ENCODE data around the gene SCN10A. TPM values are rescaled to one million over a fixed set of nuclear protein-coding genes. Genes with fewer than 3 reads are reported as not detected.

The SCN10A gene
- polyA plus RNA-seq, 1 donor = not detected

DNA sequence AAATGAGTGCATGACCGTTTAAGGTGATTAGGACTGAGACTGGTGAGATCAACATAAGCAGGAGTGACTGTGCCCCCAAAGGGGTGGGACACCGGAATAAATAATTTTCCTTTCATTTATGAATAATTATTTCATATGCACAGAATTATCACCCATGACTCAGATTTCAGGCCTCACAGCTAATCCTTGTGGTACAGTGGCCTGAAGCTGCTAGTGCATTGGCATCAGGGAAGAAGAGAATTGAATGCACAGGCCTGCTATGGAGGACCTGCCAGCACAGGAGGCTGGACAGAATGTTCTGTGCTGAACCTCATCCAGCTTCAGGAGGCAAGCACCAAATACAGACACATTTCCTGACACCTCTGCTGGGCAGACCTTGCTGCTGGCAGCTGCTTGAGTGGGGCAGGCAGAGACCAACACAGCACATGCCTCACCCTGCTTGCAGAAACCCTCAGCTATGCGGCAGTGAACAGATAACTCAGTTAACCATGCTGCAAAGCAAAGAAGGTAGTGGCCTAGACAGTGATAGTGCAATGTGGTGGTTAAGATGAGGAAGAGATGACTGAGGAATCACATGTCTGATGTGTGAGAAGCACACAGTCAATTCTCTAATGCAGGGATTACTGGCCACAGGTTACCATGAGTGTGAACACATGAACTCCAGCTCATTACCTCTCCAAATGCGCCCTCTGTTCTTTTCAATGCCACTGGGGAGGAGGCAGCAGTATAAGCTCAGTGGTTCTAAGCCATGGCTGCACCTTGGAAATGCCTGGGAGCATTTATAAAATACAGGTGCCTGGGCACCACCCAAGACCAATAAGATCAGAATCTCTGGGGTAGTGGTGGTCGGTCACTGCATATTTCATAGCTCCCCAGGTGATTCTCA, 98.4 kb downstream of the SCN10A start:
- DNase-seq = no peak

DNA sequence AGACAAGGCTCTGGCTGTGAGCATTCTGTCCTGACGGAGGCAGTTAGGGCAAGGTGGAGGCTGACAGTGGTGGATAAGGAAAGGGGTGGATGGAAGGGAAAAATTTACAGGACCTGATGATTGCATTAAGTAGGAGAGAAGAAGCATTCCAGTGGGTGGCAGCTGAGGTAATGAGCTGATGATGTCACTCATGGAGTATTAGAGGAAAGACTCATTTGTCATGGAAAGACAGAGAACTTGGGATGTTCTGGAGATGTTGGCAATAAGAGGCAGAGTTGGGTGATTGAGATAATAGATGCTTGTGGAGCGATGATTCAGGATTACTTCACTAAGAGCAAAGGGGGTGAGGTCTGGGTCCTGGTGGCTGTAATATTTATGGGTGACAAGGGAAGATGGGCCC, 102.9 kb downstream of the SCN10A start:
- no peak for DNase-seq

DNA sequence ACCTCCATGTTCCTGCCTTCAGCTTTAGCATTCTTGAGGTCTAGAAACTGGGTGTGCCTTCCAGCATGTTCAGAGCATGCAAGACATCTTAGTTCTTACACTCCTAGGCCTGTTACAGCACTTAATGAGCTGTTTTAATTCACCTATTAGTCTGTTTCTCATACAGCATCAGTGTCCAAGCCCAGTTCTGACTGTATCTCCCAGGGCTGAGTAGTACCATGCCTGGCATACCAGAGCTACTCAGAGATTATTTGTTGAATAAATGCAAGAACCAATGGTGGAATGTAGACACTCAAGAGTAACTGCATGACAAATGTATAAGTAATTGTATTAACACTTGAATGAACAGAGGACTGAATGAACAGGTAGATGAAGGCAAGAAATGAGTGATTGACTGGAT, 104.7 kb downstream of the SCN10A start:
- DNase-seq = no peak

DNA sequence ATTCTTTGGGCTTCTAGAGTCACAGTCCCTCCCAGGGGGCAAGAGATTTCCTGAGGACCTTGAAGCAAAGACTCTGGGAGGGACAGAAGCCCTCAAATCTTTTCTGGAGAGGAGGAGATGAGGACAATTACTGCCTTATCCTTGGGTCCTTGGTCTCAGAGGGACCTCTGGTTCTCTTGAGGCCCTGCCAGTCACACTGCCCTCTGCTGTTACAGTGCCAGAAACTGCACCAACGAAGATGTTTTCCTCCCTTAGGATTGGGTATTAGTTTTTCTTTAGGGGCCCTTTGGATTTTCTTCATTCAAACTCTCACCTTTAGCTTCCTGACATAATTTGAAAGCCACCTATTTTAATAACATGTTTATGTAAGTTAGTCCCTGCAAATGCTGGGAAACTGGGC, 108.3 kb downstream of the SCN10A start:
- no peak for DNase-seq

DNA sequence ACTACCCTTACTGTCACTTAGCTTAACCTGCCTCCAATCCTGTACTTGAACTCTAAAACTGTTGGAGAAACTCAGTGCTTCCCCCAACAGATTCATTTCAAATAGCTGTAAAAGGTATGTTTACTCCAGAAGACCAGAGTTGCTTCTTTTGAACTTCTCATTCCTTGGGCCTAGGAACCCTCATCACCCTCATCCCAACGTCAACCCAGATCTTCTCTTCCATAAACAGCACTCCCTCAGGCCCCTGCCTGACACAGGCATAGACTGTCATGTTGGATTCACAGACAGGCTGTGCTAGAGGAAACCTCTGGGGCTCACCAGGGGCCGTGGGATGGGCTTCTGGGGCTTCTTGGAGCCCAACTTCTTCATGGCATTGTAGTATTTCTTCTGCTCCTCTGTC, 109.1 kb downstream of the SCN10A start:
- DNase-seq = no peak

DNA sequence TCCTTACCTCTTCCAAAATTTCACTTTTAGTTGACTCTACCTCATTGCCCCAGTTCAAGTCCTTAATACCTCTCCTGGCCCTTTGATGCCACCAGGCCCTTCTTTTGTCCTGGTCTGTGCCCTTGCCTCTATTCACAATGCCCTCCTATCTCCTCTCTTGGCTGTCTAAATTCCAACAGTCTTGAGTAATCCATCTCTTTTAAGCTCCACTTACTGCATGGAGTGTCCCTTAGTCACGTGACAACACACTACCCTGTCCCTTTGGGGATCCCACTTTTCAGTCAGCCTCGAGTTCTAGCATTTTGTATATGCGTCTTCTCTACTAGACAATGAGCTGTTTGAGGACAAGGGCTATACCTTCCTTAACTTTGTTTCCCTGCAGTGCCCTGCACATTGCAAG, 113.8 kb downstream of the SCN10A start:
- DNase-seq = no peak

DNA sequence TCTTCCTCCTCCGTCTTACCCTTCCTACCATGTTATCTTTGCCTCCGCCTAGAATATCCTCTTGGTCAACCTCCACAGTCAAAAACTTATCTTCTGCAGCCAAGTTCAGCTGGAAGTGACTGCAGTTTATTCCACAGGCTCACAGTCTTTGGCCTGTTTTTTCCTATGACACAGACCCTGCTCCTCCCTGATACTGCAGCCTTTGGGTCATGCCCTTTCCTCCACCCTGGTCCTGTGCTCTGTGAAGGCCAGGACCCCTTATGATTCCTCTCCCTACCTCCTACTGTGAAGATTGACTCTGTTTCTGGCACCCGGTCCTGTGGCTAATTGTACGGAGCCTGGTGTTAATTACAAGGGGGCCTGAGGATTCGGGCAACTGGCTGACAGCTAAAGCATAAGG, 117.3 kb downstream of the SCN10A start:
- no peak for DNase-seq

DNA sequence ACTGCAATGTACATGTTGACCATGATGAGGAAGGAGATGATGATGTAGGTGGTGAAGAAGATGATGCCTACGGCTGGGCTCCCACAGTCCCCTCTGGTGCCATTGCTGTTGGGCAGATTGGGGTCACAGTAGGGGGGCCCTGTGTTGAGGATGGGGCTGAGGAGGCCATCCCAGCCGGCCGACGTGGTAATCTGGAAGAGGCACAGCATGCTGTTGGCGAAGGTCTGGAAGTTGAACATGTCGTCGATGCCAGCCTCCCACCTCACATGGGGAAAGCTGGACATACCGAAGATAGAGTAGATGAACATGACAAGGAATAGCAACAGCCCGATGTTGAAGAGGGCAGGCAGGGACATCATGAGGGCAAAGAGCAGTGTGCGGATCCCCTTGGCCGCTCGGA, 118.0 kb downstream of the SCN10A start:
- no peak for DNase-seq

DNA sequence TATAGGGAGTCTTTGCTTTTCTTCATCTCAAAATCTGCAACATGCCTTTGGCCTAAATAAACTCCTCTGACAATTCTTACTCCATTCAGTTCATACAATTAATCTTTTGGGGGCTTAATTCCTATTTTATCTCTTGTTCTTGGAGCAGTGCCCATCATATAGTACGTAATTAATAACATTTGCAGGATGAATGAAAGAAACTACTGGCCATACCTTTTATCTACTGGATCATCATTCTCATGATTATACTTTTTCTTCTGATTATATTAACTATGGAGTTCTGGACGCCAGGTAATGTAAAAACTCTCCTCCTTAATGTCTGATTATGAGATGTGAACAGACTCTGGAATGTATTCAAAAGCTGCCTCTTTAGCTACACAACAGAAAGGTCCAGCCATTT, 120.0 kb downstream of the SCN10A start:
- DNase-seq = no peak

DNA sequence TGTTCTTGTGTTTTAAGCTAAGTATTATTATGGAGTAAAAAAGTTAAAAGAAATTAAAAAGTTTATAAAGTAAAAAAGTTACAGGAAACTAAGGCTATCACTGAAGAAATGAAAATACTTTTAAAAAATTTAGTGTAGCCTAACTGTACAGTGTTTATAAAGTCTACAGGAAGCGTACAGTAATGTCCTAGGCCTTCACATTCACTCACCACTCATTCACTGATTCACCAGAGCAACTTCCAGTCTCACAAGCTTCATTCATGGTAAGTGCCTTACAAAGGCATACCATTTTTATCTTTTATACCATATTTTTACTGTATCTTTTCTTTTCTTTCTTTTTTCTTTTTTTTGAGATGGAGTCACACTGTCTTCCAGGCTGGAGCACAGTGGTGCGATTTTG, 125.8 kb downstream of the SCN10A start:
- no peak for DNase-seq

DNA sequence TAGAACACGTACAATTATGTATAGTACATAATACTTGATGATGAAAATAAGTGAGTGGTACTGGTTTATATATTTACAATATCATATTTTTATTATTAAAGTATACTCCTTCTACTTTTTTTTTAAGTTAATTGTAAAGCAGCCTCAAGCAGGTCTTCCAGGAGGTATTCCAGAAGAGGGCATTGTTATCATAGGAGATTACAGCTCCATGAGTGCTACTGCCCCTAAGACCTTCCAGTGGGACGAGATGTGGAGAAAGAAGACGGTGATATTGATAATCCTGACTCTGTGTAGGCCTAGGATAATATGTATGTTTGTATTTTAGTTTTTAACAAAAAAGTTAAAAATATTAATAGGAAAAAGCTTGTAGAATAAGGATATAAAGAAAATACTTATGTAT, 126.2 kb downstream of the SCN10A start:
- DNase-seq = no peak

DNA sequence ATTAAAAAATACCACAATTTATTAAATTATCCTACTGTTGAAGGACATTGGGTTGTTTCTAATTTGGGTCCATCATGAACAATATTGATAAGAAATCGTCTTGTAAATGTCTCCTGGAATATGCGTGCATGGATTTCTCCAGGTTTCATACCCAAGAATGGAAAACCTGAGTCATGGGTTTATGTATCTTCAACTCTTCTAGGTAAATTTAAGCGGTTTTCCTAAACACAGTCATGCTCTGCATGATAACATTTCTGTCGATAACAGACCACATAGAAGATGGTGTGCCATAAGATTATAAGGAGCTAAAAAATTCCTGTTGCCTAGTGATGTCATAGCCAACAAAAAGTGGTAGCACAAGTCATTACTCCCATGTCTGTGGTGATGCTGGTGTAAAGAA, 126.7 kb downstream of the SCN10A start:
- DNase-seq = no peak

DNA sequence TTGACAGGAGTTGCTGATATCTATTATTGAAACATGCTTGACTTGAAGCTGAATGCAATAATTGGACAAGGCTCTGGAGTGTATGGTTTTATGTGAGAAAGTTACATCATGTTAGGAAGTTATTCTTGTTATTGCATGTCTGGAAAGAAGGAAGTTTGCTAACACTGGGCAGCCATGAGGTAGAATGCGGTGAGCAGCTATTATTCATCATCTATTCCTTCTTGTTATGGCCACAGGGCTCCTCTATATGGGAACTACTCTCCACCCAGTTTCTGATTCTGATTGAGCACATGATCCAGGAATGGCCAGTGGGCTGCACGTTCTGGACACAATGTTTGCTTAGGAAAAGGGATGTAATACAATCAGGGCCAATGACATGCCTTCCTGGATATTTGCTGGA, 128.7 kb downstream of the SCN10A start:
- no peak for DNase-seq

DNA sequence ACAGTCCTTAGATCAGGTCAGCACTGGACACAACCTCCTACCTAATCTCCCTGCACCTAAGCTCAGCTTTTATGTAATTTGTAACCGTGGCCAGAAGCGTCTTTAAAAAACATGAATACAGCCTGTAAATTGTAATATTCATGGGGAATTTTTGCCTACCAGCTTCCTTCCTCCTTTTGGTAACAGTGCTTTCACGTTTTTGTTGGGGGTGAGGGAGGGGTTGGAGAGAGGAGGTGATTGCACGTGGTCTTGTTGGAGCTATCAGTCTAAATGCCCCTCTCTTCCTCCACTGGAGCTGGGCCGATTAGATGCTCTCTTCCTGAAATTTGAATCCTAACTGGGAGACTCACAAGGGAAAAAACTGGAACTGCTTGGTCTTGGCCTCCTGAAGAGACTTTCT, 131.5 kb downstream of the SCN10A start:
- DNase-seq = no peak

DNA sequence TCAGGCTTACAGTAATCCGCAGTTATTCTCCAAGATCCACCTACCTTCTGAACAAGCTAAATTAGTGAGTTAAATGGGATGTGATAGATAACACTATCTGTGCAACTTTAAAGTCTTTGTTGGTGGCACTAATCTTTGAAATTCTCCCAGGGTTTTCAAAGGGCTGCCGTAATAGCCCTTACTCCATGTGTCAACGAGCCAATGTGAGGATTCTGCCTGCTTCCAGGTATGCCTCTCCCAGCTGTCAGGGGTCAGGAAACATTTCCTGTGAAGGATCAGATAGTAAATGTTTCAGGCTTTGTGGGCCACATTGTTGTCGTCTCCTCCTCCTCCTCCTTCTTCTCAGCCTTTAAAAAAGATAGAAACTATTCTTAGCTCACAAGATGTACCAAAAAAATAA, 146.3 kb downstream of the SCN10A start:
- no peak for DNase-seq

DNA sequence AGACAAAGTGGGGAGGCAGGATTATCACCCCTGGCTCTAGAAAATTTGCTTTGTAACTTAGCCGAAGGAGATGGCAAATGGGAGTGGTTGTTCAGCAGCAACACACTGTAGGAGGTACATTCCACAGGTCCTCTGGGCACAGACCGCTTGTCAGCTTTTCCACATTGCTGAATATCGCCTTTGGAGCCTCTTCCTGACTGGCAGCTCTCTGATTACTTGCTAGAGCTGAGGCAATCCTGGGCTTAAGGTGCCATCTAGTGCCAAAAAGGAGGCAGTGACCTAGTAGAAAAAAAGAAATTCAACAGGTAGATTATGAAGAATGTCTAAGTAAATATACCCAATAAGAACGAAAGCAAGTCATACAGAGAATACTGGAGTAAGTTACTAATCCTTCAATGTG, 153.5 kb downstream of the SCN10A start:
- DNase-seq = no peak

DNA sequence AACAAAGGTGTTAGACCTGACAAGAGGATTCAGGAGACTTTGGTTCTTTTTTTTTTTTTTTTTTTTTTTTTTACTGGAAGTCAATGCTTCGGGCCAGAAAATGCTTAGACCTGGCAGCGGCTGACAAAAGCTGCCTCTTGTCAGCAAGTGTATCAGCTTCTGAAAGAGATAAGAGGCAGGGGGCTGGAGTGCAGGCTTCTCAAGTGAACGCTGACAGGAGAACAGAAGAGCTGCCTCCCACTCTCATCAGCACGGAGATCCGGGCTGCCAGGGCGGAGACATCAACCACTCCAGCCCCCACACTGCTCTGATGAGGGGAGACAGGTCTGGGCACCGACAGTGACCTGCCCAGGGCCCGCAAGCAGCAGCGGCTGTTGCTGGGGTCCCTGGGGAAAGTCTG, 157.2 kb downstream of the SCN10A start:
- DNase-seq = no peak

DNA sequence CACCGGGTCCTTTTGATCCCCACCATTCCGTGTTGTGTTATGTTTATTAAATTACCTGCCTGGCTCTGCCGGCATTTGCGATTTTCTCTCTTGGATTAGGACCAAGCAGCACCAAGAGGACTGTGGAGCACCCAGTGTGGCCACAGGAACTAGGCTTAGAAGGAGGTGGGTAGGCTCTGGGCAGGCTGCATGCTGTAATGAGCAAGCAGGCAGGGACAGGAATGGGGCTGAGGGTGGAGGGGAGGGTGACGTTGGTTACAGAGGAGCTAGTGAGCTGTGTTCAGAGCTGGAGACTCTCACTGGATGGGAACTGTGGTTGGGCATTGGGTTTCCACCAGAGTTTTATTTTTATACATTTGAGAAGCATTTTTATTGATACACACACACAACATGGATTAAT, 158.6 kb downstream of the SCN10A start:
- DNase-seq = no peak

DNA sequence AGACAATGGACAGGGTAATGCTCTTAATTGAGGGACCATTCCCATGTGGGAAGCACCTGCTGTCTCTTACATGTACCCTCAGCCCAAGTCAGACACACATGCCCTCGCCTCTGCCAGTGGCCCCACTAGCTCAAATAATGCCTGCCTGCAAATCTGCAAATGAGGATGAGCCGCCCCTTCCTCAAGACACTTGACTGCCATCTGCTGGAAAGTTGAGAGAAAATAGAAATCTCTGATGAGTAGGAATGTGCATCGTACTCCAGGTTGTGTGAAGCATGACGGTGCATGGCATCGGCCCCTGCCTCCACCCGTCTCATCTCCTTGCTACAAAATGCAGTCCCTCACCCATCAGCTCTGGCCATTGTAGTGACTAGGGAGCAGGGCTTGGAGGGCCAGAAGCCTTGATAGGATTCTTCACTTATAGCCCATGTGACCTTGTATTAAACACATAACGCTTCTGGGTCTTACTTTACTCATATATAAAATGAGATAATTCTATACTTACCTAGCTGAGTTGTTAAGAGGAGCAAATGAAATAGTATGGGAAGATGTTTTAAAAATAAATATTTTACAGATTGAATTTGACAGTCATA, 160.2 kb downstream of the SCN10A start:
- DNase-seq = no peak

DNA sequence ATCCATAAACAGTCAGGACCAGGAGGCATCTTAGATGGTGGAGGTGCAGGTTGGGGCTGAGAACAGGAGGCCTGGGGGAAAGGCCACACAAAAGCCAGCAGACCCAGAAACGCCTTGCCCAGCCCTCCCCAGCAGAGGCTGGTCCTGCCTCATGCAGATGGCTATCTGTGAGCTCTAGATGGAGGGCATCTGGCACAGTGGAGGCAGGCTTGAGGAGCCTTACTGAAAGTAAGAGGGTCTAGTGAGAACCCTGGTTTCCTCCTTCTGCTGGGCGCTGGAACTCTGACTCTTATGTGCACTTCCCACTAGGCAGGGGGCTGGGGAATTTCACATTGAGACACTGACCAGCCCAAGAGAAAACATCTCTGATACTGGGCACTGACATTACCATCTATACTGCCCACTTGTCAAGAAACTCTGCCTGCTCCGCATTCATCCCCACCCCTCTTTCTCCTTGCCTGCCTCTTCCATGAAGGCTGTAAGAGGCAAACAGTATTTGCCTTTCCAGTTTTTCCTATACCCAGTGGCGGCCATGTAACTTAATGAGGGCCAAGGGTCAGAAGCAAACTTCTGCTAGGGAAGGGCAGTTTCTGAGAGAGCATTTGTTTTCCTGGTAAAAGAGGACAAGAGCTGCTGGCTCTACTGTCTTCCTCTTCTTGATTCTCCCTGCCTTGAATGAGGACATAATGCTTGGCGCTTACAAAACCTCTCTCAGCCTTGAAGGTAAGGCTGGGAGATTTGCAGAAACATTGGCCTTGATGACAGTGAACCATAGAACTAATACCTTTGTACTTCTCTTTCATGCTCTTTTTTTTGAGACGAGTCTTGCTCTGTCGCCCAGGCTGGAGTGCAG, 162.1 kb downstream of the SCN10A start:
- DNase-seq = no peak

DNA sequence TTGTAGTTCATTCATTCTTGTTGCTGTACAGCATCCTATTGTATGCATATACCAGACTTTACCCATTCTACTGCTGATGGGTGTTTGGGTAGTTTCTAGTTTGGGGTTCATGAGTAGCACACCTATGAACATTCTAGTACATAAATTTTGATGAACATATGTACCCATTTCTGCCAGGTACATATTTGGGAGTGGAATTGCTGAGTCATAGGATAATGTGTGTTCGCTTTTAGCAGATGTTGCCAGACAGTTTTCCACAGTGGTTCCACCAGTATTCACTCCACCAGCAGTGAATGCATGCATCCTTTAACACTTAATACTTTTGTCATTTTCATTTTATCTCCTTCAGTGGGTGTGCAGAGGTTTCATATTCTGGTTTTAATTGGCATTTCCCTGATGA, 163.1 kb downstream of the SCN10A start:
- DNase-seq = no peak

DNA sequence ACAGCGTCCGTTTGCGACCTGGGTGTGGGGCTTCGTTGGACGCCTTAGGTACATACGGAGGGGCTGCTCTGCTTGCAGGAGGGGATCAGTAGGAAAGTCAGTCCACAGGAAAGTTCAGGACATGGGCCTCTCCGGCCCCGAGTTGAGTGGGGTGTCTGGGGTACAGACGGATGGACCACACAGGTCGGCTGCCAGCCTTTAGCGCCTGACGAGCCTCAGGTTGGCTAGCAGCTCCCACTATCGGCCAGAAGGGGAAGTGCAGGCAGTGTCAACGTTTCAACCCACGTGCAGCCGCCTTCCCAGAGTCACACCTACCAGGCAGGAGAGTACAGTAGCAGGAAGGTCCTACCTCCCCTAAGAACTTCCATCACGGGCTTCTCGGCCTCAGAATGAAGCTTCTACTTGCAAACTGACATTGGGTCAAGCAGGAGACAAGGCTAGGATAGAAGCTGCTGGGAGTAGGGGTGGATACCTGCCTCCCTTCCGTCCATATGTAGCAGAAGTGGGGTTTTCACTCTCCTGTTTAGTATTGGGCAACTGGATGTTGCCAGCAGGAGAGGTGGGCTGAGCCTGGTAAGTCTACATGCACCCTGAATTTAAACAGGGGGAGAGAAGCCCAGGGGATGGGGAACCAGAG, 164.7 kb downstream of the SCN10A start:
- DNase-seq = peak; percentile 58
